Measurements from ENCODE around the gene CTLA4.

The CTLA4 gene

GRCh38 chr2:203893401-203893800 is 25.8 kb downstream of the CTLA4 start:
- DNase-seq: no peak

DNA sequence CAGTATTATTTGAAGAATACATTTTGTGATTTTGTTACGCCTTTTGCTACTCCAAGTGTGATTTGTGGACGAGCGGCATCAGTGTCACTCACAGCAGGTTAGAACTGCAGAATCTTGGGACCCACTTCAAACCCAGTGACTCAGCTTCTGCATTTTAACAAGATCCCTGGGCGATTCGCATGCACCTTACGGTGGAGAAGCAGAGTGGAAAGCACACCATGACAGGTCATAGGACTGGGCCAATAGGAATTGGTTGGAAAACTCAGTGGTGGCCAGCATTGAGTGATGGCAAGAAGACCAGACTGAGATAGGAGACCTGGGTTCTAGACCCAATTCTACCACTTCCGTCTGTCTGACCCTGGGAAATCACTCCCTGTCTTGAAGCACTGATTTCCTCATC is 26.3 kb downstream of the CTLA4 start:
- DNase-seq: no peak

- no peak for DNase-seq
Observed at GRCh38 chr2:203894262-203894661, 26.7 kb downstream of the CTLA4 start.

- no peak for DNase-seq
Observed at GRCh38 chr2:203897544-203897943, 30.0 kb downstream of the CTLA4 start.

GRCh38 chr2:203898657-203899056 is 31.1 kb downstream of the CTLA4 start:
- no peak for DNase-seq

- no peak for DNase-seq
Observed at GRCh38 chr2:203900253-203900652, 32.7 kb downstream of the CTLA4 start.

- no peak for DNase-seq
Observed at GRCh38 chr2:203904022-203904421, 36.5 kb downstream of the CTLA4 start.

DNA sequence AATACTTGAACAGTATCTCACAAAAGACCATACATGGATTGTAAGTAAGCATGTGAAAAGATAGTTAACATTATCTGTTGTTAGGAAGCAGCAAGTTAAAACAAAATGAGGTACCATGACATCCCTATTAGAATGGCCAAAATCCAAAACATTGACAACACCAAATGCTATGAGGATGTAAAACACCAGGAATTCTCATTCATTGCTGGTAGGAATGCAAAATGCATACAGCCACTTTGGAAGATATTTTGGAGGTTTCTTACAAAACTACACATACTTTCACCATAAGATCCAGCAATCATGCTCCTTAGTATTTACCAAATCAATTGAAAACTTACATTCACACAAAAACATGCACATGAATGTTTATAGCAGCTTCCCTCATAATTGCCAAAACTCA is 38.1 kb downstream of the CTLA4 start:
- DNase-seq: no peak

- DNase-seq: peak; percentile 5
Observed at GRCh38 chr2:203908066-203908796, 40.7 kb downstream of the CTLA4 start.

DNA sequence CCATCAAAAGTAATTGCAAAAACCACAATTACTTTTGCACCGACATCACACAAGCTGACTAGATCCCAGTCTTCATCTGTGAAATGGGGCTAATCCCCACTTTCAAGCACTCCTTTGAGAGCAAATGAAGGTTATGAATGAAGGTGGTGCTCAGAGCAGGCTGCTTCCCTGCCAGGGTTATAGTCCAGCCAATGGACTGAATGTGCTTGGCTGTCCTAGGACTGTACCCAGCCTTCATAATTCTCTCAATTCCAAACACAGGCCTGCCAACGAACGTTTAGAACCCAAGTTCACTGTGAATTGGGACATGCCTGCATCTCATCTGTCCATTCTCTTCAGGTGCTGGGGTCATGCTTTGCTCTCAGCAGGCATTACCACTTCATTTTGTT is 41.2 kb downstream of the CTLA4 start:
- DNase-seq: no peak

DNA sequence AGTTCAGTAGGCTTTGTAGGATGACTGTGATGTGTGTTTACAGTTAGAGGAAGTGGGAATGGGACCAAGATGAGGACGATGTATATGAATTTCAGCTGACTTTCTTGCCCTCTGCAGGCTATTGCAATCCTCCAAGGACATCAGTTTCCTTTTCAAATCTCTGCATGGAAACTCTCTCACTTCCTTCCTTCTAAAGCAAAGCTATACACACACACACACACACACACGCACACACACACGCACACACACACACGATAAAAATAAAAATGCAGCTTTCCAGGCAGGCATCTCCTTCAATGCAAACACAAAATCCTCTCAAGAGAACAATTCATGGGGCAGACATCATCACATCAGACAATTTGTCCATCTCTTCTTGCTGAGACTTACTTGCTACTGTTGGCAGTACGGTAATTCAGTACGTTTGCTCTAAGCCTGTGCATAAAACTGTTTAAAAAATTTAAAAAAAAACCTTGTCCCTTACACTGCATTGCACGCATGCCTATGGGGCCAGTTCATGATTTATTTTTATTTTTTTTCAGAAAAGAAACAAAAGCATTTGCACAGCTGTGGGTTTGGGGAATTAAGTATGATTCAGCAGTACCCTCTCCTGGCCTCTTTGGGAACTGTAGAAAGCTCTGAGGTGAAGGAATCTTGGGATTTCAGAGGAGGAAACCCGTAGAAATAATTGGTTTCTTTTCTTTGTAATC is 41.8 kb downstream of the CTLA4 start:
- peak; percentile 11 for DNase-seq

DNA sequence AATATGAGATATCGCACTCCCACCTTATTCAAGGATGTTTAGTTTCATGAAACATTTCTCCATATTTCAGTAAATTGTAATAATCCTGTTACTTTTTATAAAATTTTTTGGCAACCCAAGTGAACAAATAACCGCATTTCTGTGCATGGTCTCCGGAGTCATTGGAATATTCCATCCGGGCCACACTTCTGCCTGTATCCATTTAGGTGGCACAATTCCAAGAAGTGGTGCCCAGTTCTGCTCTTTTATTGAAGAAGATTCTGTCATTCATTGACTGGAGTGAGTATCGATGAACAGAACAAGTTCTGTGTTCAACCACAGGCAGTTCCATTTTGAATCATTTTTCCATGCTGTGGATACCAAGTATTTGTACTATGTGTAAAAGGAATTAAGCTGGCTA is 42.4 kb downstream of the CTLA4 start:
- DNase-seq: no peak

- DNase-seq: no peak
Observed at GRCh38 chr2:203913947-203914346, 46.4 kb downstream of the CTLA4 start.

DNA sequence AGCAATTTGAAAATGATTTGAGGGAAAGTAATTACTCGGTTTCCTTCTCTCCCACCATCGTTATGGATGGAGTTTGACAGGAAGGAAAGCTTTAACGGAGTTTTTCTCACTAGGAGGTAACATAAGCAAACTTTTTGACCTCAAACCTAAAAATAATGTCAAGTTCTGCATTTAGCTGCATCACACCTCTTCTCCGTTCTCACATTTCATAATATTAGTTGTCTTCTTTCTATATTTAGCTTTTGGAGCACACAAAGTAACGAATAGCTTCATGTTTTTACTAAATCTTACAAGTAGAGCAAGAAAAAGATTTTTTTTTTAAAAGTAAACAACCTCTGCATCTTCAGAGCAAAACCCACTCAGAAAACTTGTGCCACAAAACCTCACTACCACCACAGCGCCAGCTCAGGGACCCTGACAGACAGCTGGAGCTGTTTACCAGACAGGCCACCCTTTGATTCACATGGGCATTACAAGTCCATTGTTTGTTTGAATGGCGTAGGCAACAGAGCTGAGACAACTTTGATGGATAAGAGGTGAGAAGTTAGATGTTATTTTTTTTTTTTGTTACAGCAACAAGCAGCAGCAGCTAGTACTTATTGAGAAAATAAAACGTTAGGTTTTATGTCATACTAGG is 47.1 kb downstream of the CTLA4 start:
- DNase-seq: no peak

- no peak for DNase-seq
Observed at GRCh38 chr2:203915256-203915655, 47.7 kb downstream of the CTLA4 start.

GRCh38 chr2:203916756-203917155 is 49.2 kb downstream of the CTLA4 start:
- DNase-seq: no peak

DNA sequence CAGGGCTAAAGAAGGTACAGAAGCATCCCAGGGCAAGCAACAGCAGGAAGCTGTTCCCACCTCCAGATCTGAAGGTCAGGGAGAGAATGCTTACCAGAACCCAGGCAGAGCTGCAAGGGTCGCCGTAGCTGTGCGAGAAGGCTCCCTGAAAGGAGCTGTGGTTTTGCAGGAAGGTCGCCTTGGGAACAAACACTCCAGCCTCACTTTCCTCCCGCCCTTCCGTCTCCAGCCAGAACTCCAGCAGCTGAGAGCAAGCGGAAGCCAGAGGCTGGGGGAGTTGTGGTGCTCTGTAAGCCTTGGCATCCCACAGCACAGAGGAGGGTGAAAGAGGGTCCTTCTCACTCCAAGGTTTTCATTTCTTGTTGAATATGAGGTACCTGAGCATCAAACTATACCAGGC is 50.7 kb downstream of the CTLA4 start:
- DNase-seq: peak; percentile 50

DNA sequence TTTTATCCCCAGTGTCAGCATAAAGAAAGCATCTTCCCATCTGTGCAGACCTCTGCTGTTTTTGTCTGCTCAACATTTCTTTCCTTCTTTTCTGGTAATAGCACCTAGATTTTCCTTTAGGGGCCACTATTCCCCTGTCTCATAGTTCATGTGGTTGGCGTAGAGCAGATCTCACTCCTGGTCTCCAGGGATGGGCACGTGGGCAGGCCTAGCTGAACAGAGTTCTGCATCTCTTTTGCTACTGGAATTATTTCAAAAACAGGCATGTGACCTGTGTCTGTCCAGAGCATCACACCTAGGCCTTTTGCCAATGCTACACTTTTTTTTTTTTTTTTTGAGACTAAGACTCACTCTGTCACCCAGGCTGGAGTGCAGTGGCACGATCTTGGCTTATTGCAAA is 51.3 kb downstream of the CTLA4 start:
- no peak for DNase-seq
